HepG2 (cell line): ENCODE data around the gene HOXA5. TPM values are rescaled to one million over a fixed set of nuclear protein-coding genes. Genes with fewer than 3 reads are reported as not detected.

ENCODE experiments used
- ATAC-seq: fragments of 200-7000 bp; cut with Tn5 transposase; 3 replicates; pipeline ENCODE4 v1.9.1; 2020; ENCODE audit warnings: mild to moderate bottlenecking, moderate library complexity
- BruUV-seq: library from RNA; stranded (reverse); fragments of 400-500 nt; replicated peaks from 2 replicates; lab custom pipeline; 2021; lab: Mats Ljungman, UMichigan
- CTCF ChIA-PET: fragments of 300-600 bp; formaldehyde crosslinking; extraction: SDS; loops from one replicate; lab custom pipeline; 2021; ENCODE audit warnings: low total read pairs, inconsistent platforms, low intra/inter-chr PET ratio; lab: Yijun Ruan, JAX
- POLR2A ChIA-PET: fragments of 350-600 bp; sonication (Branson Sonifier 250); formaldehyde crosslinking; loops from one replicate; lab custom pipeline; 2020; ENCODE audit warnings: antibody characterized with exemption, inconsistent platforms; lab: Yijun Ruan, JAX
- DNase-seq: peaks from one replicate; pipeline ENCODE4 v3.0.0-alpha.2; 2015; ENCODE audit warnings: low spot score
- FAIRE-seq: peaks from 3 replicates; lab custom pipeline; 2011; peaks lifted over from hg19 to GRCh38; lab: Jason Lieb, UNC
- H2AFZ ChIP-seq: one replicate; pipeline ENCODE4 v1.6.1; 2011; ENCODE audit warnings: low read length, inconsistent platforms
- H3K27ac ChIP-seq: fragments of 300-600 bp; 3 replicates; pipeline ENCODE4 v1.8.0; 2011; ENCODE audit warnings: mixed run types, mild to moderate bottlenecking, mixed read lengths, low read length, inconsistent platforms; ENCODE audit not compliant: insufficient read depth; ENCODE audit errors: extremely low read length
- H3K27me3 ChIP-seq, 2 experiments: fragments of 200-600 bp in 1 of 2; 2 replicates in 1 of 2; 3 replicates in 1 of 2; pipeline versions ENCODE4 v1.6.0 to v1.8.0; 2011; ENCODE audit warnings: low read length in 2 of 2, mild to moderate bottlenecking in 2 of 2, moderate library complexity in 2 of 2, inconsistent platforms in 1 of 2; ENCODE audit not compliant: insufficient read depth in 2 of 2, control insufficient read depth in 1 of 2
- H3K36me3 ChIP-seq, 2 experiments: fragments of 200-600 bp in 1 of 2; replicated peaks in 1 of 2; 2 replicates in 1 of 2; 3 replicates in 1 of 2; pipeline versions ENCODE4 v1.5.1 to v1.8.0; 2011; ENCODE audit warnings: low read length in 2 of 2, inconsistent platforms in 1 of 2; ENCODE audit not compliant: insufficient read depth in 2 of 2, control insufficient read depth in 1 of 2
- H3K4me1 ChIP-seq: 2 replicates; pipeline ENCODE4 v1.5.1; 2012; ENCODE audit warnings: low read length, inconsistent platforms; ENCODE audit not compliant: insufficient read depth
- H3K4me2 ChIP-seq: 2 replicates; pipeline ENCODE4 v1.6.0; 2011; ENCODE audit warnings: low read depth, low read length, inconsistent platforms
- H3K4me3 ChIP-seq, 3 experiments: fragments of 200-600 bp in 1 of 3; sonication (generic), shearing (Covaris generic) in 1 of 3; replicated peaks in 1 of 3; 2 replicates each; pipeline ENCODE4 v1.5.1; 2011 to 2016; ENCODE audit warnings: low read length in 3 of 3, inconsistent platforms in 2 of 3, low read depth in 2 of 3, mild to moderate bottlenecking in 2 of 3, control low read depth in 1 of 3, mixed read lengths in 1 of 3; ENCODE audit not compliant: insufficient read depth in 1 of 3
- H3K79me2 ChIP-seq: one replicate; pipeline ENCODE4 v1.6.1; 2011; ENCODE audit warnings: low read length, inconsistent platforms; ENCODE audit not compliant: insufficient read depth
- H3K9ac ChIP-seq: 2 replicates; pipeline ENCODE4 v1.6.0; 2011; ENCODE audit warnings: mild to moderate bottlenecking, low read depth, low read length, inconsistent platforms; ENCODE audit not compliant: insufficient read depth
- H3K9me3 ChIP-seq: 2 replicates; pipeline ENCODE4 v1.5.1; 2012; ENCODE audit warnings: mild to moderate bottlenecking, low read length
- H4K20me1 ChIP-seq: 2 replicates; pipeline ENCODE4 v1.6.0; 2011; ENCODE audit warnings: inconsistent platforms, mild to moderate bottlenecking, low read length, moderate library complexity; ENCODE audit not compliant: insufficient read depth
- ATF4 ChIP-seq, 2 experiments: fragments of 450-650 bp in 1 of 2; sonication (generic) in 1 of 2; formaldehyde crosslinking; IDR thresholded peaks; 2 replicates each; pipeline versions ENCODE4 v1.5.0 to v1.8.0; 2020 to 2022; ENCODE audit warnings: mild to moderate bottlenecking in 1 of 2, missing genetic modification reagents in 1 of 2
- BRCA1 ChIP-seq: sonication (generic); formaldehyde crosslinking; IDR thresholded peaks from 2 replicates; pipeline ENCODE4 v1.4.0; 2020; ENCODE audit warnings: missing genetic modification reagents
- CBX2 ChIP-seq, 2 experiments: fragments of 200-600 bp in 1 of 2; sonication (generic); formaldehyde crosslinking in 1 of 2; IDR thresholded peaks; 2 replicates each; pipeline versions ENCODE4 v1.7.0 to v1.8.1; 2018 to 2022; ENCODE audit warnings: low read depth in 2 of 2, low read length in 1 of 2, mild to moderate bottlenecking in 1 of 2, missing genetic modification reagents in 1 of 2
- CEBPG ChIP-seq: IDR thresholded peaks from 2 replicates; pipeline ENCODE4 v1.6.1; 2016
- CREM ChIP-seq, 2 experiments: sonication (generic) in 1 of 2; formaldehyde crosslinking in 1 of 2; IDR thresholded peaks; 2 replicates each; pipeline versions ENCODE4 v1.4.0 to v1.6.1; 2016 to 2020; ENCODE audit warnings: antibody characterized with exemption in 1 of 2, mild to moderate bottlenecking in 1 of 2, missing genetic modification reagents in 1 of 2
- KLF6 ChIP-seq: IDR thresholded peaks from 2 replicates; pipeline ENCODE4 v1.8.0; 2016; ENCODE audit warnings: missing biosample characterization, missing genetic modification reagents
- LCORL ChIP-seq, 2 experiments: fragments of 450-650 bp in 1 of 2; sonication (generic) in 1 of 2; formaldehyde crosslinking in 1 of 2; IDR thresholded peaks; 2 replicates each; pipeline versions ENCODE4 v1.5.0 to v1.6.1; 2017 to 2020; ENCODE audit warnings: antibody characterized with exemption in 1 of 2, missing genetic modification reagents in 1 of 2
- PAF1 ChIP-seq: IDR thresholded peaks from 2 replicates; pipeline ENCODE4 v1.6.1; 2016; ENCODE audit warnings: missing genetic modification reagents, missing compliant biosample characterization
- UBTF ChIP-seq: sonication (generic); formaldehyde crosslinking; IDR thresholded peaks from 2 replicates; pipeline ENCODE4 v1.4.0; 2020; ENCODE audit warnings: mild to moderate bottlenecking, missing genetic modification reagents
- YEATS4 ChIP-seq: sonication (generic); formaldehyde crosslinking; IDR thresholded peaks from 2 replicates; pipeline ENCODE4 v1.4.0; 2020; ENCODE audit warnings: missing genetic modification reagents, borderline replicate concordance
- ZBTB4 ChIP-seq: sonication (generic); formaldehyde crosslinking; IDR thresholded peaks from 2 replicates; pipeline ENCODE4 v1.4.0; 2020; ENCODE audit warnings: missing genetic modification reagents, mild to moderate bottlenecking, borderline replicate concordance
- ZKSCAN8 ChIP-seq: IDR thresholded peaks from 2 replicates; pipeline ENCODE4 v1.6.1; 2016; ENCODE audit warnings: borderline replicate concordance, missing genetic modification reagents, missing compliant biosample characterization
- ZMYM2 ChIP-seq: sonication (generic); formaldehyde crosslinking; IDR thresholded peaks from 2 replicates; pipeline ENCODE4 v1.8.0; 2022; ENCODE audit warnings: mild to moderate bottlenecking, missing genetic modification reagents
- ZNF343 ChIP-seq: sonication (generic); formaldehyde crosslinking; IDR thresholded peaks from 2 replicates; pipeline ENCODE4 v1.4.0; 2020; ENCODE audit warnings: mild to moderate bottlenecking, missing genetic modification reagents
- ZNF362 ChIP-seq: sonication (generic); formaldehyde crosslinking; IDR thresholded peaks from 2 replicates; pipeline ENCODE4 v1.4.0; 2020; ENCODE audit warnings: missing genetic modification reagents, mild to moderate bottlenecking, borderline replicate concordance
- WGBS: methylation state at CpG from one replicate; pipeline ENCODE4 v1.1.6; 2017; ENCODE audit warnings: low lambda C conversion rate; 5-methylcytosine and 5-hydroxymethylcytosine counted together
- in situ Hi-C: cut with HindIII; loops from 2 replicates; pipeline ENCODE4 v1.10.0; 2017; ENCODE audit warnings: low pct_unique_long_range_greater_than_20kb; ENCODE audit not compliant: extremely low pct_ligation_motif_present
- intact Hi-C: fragments of 100-400 bp; cut with micrococcal nuclease; formaldehyde crosslinking; loops from one replicate; pipeline ENCODE4 v1.10.0; 2022; ENCODE audit not compliant: unreplicated experiment
- polyA plus RNA-seq, 8 experiments: library from polyadenylated mRNA; depleted of rRNA in 3 of 8; stranded (reverse) in 7 of 8; unstranded in 1 of 8; fragments of >200 nt; fragmentation: Illumina TruSeq in 4 of 8; extraction: Trizol in 4 of 8; gene quantifications; 2 replicates each; pipeline versions ENCODE4 v1.2.1 to v1.2.3, GENCODE V29; 2011 to 2016; ENCODE audit warnings: low read depth in 4 of 8, missing spikeins in 1 of 8, mixed read lengths in 1 of 8; ENCODE audit not compliant: insufficient read depth in 1 of 8
- total RNA-seq, 5 experiments: library from RNA; depleted of rRNA; stranded (reverse); fragments of >200 nt; fragmentation: Illumina TruSeq; extraction: Trizol; gene quantifications; 2 replicates each; pipeline ENCODE4 v1.2.3, GENCODE V29; 2016; ENCODE audit warnings: low read depth in 1 of 5

HOXA5 gene
- total and polyA plus RNA-seq, 2 of the 13 experiments (the other 11 are each of a cell fraction or from before 2014, with no cell fraction given) = 3.2 to 3.6 TPM

DNA sequence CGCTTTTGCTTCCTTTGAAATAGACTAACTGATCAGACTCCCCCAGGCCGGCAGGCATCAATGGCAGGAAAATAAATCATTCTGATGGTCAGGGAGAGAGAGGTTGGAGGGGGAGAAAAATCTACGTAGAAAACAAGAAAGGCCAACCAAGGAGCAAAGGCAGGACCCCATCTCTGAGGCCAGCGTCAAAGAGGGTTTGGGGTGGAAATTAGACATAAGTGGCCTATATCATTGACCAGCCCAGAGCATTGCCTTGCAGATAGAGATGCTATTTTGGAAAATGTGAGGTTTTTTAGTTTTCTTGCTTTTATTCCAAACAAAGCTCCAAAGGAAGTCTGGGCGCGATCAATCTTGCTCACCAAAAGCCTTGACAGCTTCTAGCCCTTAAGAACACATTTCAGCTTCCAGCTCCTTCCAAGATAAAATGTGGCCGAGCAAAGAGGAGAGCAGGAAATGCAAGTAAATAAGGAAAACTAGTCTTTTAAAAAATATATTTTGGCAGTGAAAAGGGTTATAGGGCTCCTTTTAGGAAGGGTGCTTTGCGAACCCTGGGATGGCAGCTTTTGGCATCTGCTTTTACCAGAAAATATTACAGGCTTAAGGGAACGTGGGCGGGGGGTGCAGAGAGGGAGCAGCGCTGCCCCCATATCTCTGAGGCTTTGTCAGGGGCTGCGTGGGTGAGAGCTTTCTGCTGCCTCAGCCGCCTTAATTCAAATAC, 39.0 kb downstream of the HOXA5 start:
- 0 out of 5 replicates have a peak, but pooled peaks cover 0 to 4% of the 10 kb centered on the region in 2 experiments for H3K36me3 ChIP-seq
- no TSS peak for BruUV-seq
- H3K27ac ChIP-seq = no peak overlapping the region
- ATAC-seq = no peak
- TF ChIP-seq ZBTB4 (CRISPR knock-in tag) (no peak), UBTF (CRISPR knock-in tag) (no peak), KLF6 (no peak), CREM (IDR thresholded peaks at IDR 0.05) (no peak), CREM (CRISPR knock-in tag; IDR thresholded peaks at IDR 0.05) (no peak), ATF4 (CRISPR knock-in tag; IDR thresholded peaks at IDR 0.05) (no peak), ZNF343 (CRISPR knock-in tag) (no peak), YEATS4 (CRISPR knock-in tag) (no peak), PAF1 (CRISPR knock-in tag) (no peak), ZKSCAN8 (no peak), CEBPG (CRISPR knock-in tag) (no peak), BRCA1 (no peak), CBX2 (IDR thresholded peaks at IDR 0.05; ENCODE audit: low read depth, low read length) (no peak), CBX2 (CRISPR knock-in tag; IDR thresholded peaks at IDR 0.05; ENCODE audit: low read depth) (no peak), ZNF362 (CRISPR knock-in tag) (no peak), ZMYM2 (CRISPR knock-in tag) (no peak), LCORL (IDR thresholded peaks at IDR 0.05) (no peak), LCORL (CRISPR knock-in tag; IDR thresholded peaks at IDR 0.05) (no peak)
- FAIRE-seq = no peak
- CTCF ChIA-PET = no interaction called here
- H3K9ac ChIP-seq = no peak overlapping the region
- intact Hi-C loops = no loop called here
- no peaks in the 10 kb centered on the region for H3K27me3 ChIP-seq
- DNase-seq = no peak
- no peak overlapping the region for H2AFZ ChIP-seq
- POLR2A ChIA-PET = interaction anchor here (1.7 kb wide), 1 partner anchor 16 kb away, joined by 4 read pairs; no protein-coding TSS in a partner anchor
- no peak overlapping the region for H3K4me3 ChIP-seq
- H3K9me3 ChIP-seq = no peaks in the 10 kb centered on the region
- H4K20me1 ChIP-seq = no peaks in the 10 kb centered on the region
- no peak overlapping the region for H3K4me2 ChIP-seq
- in situ Hi-C loops = no loop called here
- H3K4me1 ChIP-seq = no peaks in the 10 kb centered on the region
- WGBS = 95% methylated on average over 13 of the region's 13 CpGs
- no peaks in the 10 kb centered on the region for H3K79me2 ChIP-seq
